K562 (cell line): Measurements from ENCODE around the gene PDE3A.

ENCODE experiments used
- EP300 ChIP-seq: IDR thresholded peaks from 2 replicates; pipeline ENCODE4 v1.6.1; 2012; ENCODE audit warnings: low read length, improper control_type of control experiment
- POLR2A ChIP-seq: fragments of 450-650 bp; conservative IDR thresholded peaks from 2 replicates; pipeline ENCODE4 v1.6.1; 2016

DNA sequence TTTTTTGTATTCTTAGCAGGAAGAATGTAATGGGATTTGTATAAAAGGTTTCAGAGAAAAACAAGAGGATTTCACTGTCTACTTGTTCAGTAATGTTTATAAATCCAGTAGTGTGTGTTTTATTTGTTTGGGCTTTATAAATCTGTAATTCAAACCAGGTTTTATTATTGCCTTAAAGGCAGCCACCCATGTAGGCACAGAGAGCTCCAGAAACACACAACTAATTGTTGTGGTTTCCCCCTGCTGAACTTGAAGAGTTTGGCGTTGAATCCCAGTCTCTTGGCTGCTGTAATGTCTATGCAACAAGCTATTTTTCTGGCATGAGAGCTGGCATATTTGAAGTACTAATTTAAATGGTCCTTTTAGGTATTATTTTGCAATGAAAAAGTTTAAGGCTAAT, 263.4 kb downstream of the PDE3A start:
- TF ChIP-seq EP300 (no peak), POLR2A (no peak)
